GM19351 (cell line): ENCODE measurements around the gene PRR23B.
"Not testable (repeated sequence)": the region's sequence is repeated elsewhere in the genome, so short reads cannot be mapped to it uniquely, and the experiment has no call there.

Experiments
- ATAC-seq: cut with Tn5 transposase; IDR thresholded peaks from one replicate; pipeline ENCODE4 v1.9.1; 2021; ENCODE audit warnings: mild to moderate bottlenecking, moderate library complexity; ENCODE audit not compliant: unreplicated experiment

The PRR23B gene

DNA sequence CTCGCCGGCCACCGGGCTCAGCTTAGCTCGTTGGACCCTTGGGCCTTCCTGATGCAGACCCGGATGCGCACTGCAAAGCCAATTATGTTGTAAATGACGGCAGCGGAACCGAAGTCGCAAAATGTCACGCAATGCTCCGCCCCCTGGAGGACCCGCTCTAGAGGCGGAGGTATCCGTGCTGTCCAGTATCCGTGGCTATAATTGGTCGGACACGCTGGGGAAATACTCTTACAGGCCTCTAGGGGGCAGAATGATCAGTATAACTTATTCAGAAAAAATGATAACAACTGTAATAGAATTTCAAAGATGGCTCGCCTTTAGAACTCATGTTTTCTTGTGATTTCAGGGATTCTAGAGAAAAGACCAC is at the start of gene PRR23B:
Gene PRR23B (minus strand): TSS at position 59 of the 367 bp plus-strand sequence. CDS start 265 bp downstream, outside the sequence.
- ATAC-seq = no peak

DNA sequence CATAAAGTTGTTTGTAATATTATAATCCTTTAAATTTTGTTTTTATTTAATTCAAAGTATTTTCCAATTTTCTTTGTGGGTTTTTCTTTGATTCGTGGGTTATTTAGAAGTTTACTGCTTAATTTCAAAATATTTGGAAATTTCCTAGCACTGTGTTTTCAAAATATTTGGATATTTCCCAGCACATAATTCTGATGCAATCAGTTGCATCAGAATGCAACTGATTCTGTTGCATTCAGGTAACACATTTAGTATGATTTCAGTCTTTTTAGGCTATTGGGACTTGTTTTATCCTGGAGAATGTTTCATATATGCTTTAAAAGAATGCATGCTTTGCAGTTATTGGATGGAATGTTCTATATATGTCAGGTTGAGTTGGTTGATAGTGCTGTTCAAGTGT is 42.2 kb upstream of the PRR23B start:
- no peak for ATAC-seq

DNA sequence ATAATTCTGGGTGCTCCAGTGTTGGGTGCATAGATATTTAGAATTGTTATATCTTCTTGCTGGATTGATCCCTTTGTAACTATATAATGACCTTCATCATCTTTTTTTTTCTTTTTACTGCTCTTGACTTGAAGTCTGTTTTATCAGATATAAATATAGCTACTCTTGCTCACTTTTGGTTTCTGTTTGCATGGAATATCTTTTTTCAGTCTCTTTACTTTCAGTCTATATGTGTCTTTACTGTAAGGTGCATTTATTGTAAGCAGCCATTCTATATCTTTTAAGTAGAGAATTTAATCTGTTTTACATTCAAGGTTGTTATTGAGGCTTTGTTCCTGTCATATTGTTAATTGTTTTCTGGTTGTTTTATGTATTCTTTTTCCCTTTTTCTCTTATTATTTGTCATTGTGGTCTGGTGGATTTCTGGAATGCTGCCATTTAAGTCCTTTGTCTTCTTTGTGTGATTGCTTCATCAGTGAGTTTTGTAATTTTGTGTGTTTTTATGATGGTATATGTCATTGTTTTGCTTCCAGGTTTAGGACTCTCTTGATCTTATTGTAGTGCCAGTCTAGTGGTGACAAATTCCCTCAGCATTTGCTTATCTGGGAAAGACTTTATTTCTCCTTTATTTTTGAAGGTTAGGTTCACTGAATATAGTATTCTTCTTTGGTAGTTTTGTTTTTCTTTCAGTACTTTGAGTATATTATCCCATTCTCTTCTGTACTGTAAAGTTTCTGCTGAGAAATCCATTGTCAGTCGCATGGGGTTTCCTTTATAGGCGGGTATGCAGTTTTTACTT is 32.3 kb upstream of the PRR23B start:
- no peak for ATAC-seq

DNA sequence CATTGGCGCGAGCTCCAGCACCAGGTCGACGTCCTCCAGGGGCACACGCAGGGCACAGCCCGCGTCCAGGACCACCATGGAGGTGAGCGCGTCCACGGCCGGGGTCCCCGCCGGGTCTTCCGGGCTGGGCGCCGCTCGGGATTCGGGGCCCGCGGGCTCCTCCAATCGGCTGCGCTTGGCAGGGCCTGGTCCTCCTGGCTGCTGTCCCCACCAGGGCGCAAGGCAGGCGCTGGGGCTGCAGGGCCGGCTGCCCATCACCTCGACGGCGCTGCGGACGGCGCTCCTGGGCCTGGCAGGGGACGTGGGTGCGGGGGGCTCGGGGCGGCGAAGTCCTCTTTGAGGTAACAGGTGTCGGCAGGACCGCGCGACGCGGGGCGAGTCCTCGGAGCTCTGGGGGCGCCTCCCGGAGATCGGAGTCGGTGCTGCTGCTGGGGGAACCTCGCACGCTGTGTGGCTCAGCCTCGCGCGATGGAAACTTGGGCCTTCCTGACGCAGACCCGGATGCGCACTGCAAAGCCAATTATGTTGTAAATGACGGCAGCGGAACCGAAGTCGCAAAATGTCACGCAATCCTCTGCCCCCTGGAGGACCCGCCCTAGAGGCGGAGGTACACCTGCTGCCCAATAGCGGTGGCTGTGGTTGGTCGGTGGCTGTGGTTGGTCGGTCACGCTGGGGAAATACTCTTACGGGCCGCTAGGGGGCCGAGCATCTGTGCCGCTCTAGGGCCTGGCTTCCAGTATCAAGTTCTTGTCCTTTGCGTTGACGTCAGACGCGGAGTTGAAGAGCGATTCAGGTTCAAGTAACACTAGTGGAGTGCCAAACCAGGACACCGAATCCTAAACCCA is 23.9 kb upstream of the PRR23B start, which contains the start of gene PRR23C:
Gene PRR23C (minus strand): TSS at position 527 of the 845 bp plus-strand sequence. CDS start 272 bp downstream, at position 255.
- no peak for ATAC-seq

DNA sequence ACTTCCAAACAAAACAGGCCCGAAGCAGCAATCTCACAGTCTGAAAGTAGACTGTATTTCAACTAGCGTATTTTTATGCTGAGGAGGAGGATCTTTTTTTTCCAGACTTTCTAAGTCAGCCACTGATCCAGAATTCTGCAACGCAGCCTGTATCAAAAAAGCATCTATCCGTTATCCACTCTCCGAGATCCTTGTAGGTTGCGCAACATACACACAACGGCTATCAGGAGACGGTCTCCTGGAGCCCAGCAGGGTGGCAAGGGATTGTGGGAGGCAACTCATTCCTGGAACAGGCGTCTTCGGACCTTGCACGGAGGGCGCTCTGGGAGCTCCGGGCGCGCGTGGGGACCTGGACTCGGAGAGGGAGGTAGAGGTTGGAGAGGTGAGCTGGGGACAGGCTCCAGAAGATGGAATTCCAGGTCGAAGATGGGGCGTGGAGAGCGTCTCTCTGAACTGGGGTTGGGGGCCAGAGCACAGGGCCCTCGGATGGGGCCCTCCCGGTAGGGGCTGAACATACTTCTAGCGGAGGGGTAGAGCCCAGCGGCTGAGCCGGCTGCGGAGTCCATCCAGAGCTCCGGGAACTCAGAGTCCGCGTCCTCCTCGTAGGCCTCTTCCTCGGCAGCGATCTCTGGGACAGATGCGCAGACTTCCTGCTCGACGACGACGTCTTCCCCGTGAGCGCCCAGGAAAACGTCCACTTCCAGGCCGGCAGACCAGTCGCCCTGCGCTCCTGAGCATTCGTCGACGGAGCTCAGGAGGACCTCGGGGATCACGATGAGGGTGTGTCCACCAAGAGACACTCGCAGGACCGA is 23.0 kb upstream of the PRR23B start:
- ATAC-seq = no peak

DNA sequence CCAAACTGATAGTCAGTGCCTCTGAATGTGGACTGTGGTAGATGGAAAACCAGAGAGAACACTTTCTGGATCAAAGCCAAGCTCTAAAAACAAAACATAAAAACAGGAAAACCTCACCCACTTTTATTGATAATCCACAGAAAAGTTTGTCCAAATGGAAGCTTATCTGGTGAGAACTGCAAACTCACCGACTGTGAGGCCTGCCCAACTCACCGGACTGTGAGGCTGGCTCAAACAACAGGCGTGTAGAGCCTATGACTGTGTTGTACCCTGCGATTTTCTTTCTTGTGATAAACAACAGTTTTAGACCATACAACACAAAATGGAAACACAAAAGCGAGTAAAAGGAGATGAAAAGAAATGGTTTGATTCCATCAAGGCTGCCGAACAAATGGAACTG is 16.8 kb upstream of the PRR23B start:
- no peak for ATAC-seq

DNA sequence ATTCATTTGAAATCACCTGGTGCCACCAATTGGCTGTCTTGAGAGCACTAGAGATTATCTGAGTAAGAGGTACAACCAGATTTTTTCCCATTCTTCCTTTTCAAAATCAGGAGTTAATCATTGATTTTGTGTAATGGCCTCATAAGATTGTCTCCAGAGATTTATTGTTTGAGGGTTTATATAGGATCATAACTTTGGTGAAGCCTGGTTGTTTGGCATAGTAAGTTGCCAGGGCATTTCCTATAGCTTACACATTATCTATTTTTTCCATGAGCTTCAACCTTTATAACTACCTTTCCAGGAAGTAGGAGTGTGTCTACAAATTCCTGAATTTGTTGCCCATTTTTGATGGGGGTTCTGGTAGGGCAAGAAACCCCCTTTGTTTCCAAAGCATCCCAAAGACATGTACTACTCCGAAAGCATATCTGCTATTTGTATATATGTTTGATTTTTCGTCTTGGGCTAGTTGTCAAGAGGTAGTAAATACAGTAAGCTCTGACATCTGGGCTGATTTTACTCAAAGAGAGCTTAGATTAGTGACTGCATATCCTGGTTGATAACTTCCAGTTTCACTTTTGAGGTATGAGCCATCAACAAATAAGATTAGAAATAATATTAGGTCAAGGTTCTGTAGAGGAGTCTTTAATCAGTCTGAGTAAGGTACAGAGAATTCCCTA is 11.7 kb upstream of the PRR23B start:
- ATAC-seq = no peak

DNA sequence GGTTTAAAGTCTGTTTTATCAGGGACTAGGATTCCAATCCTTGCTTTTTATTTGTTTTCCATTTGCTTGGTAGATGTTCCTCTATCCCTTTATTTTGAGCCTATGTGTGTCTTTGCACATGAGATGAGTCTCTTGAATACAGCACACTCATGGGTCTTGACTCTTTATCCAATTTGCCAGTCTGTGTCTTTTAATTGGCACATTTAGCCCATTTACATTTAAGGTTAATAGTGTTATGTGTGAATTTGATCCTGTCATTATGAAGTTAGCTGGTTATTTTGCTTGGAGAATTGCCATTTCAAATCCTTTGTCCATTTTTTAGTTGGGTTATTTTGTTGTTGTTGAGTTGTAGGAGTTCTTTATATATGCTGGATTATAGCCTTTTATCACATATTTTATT is 9.8 kb upstream of the PRR23B start:
- ATAC-seq = not testable (repeated sequence)

DNA sequence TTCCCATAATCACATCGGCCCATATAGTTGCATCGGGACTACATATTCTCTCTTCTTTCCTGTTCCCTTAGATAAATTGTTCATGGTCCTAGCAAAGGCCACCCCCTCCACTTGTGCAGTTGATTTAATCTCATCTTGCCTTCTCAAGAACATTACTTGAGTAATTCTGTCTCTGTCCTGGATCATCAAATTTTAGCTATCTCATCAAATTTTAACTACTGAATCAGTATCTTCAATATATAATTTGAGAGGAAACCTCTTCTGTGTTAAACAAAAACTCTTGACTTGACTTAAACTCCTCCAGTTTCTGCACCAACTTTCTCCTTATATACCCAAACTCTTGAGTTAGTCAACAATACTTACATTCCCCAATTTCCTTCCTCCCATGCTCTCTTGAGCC is 4.2 kb upstream of the PRR23B start:
- no peak for ATAC-seq

DNA sequence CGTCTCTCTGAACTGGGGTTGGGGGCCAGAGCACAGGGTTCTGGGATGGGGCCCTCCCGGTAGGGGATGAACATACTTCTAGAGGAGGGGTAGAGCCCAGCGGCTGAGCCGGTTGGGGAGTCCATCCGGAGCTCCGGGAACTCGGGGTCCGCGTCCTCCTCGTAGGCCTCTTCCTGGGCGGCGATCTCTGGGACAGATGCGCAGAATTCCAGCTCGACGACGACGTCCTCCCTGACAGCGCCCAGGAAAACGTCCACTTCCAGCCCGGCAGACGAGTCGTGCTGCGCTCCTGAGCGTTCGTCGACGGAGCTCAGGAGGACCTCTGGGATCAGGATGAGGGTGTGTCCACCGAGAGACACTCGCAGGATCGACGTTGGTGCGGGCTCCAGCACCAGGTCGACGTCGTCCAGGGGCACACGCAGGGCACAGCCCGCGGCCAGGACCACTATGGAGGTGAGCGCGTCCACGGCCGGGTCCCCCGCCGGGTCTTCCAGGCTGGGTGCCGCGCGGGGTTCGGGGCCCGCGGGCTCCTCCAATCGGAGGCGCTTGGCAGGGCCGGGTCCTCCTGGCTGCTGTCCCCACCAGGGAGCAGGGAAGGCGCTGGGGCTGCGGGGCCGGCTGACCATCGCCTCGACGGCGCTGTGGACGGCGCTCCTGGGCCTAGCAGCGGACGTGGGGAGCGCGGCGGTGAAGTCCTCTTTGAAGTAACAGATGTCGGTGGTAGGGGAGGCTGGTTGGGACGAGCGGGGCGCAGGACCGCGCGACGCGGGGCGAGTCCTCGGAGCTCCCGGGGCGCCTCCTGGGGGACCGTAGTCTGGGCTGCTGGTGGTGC is 474 bp downstream of the PRR23B start:
- ATAC-seq = no peak

DNA sequence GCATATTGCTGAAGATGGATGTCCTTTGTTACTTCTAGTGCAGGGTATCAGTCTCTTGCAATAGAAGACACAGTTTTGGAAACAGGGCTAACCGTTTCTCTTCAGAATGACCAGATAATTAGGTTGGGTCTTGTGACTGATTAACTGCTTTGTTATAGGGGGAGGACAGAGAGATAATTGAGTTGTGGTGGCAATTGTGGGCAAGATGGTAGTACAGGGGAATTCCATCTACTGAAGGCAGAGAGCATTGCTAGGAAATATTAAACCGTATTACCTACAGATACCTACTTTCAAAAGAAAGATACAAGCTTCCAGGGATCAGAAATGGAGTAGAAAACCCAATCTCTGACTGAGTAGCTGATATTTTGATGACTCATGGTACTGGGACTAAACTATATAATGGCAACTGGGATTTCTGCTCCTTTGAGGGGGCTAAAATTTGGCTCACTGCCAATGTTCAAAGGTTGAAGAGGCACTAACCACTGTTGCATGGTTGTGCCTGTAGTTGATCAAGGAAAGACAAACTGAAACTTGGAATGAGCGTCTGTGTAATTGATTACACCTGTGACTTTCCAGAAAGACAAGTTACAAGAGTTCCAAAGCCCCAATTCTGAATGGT is 4.2 kb downstream of the PRR23B start:
- no peak for ATAC-seq

DNA sequence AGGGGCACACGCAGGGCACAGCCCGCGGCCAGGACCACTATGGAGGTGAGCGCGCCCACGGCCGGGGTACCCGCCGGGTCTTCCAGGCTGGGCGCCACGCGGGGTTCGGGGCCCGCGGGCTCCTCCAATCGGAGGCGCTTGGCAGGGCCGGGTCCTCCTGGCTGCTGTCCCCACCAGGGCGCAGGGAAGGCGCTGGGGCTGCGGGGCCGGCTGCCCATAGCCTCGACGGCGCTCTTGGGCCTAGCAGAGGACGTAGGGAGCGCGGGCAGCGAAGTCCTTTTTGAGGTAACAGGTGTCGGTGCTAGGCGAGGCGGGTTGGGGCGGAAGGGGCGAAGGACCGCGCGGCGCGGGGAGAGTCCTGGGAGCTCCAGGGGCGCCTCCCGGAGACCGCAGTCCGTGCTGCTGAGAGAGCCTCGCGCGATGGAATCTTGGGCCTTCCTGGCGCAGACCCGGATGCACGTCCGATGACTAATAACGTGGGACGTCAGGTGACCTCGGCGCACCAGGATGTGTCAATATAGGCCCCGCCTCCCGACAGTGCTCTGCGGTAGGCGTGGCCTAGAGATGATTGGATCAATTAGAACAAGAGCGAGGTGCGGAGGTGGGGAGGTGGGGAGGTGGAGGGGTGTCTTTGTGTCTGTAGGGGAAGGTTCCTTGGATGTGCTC is 14.5 kb downstream of the PRR23B start, which contains the start of gene PRR23A:
Gene PRR23A (minus strand): TSS at position 218 of the 666 bp plus-strand sequence. CDS start 0 bp downstream, at position 218.
- no peak for ATAC-seq

DNA sequence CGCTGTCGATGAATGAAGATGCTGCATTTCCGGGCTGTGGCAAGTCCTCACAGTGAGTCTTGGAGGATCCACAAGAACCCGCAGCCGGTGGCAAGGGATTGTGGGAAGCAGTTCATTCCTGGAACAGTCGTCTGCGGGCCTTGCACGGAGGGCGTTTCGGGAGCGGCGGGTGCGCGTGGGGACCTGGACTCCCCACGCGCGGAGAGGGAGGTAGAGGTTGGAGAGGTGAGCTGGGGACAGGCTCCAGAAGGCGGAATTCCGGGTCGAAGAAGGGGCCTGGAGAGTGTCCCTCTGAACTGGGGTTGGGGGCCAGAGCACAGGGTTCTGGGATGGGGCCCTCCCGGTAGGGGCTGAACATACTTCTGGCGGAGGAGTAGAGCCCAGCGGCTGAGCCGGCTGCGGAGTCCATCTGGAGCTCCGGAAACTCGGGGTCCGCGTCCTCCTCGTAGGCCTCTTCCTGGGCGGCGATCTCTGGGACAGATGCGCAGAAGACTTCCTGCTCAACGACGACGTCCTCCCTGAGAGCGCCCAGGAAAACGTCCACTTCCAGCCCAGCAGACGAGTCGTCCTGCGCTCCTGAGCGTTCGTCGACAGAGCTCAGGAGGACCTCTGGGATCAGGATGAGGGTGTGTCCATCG is 15.3 kb downstream of the PRR23B start:
- ATAC-seq = no peak

DNA sequence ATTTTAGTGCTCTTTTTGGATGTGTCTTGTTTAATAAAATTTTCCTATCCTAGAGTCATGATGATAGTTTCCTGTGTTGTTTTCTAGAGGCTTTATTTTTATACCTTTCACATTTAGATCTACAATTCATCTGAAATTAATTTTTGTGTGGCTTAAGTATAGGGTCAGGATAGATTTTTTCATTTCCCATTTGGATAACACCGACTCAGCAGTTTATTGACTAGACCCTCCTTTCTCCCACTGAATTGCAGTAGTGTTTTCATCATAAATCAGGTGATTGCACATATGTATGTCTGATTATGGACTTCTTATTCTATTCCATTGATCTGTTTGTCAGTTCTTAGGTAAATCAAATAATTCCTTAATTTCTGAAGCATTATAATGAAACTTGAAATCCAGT is 25.0 kb downstream of the PRR23B start:
- ATAC-seq = no peak

DNA sequence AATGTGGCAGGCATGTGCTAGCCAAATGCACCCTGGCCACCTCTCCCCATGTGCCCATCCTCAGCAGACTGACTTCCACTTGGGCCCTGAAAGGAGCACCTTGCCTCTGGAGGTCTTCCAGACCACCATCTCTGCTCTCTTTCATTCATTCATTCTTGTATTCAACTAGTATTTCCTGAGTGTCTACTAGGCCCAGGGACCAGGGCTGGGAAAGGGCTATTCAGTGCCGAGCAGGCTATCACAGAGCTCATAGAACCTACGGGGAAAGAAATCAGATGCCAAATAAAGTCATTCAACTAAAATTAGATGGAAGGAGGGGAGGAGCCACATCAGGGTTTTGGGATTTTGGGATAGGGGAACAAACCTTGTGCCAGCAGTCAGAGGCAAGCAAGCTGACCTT is 33.5 kb downstream of the PRR23B start:
- ATAC-seq = no peak

DNA sequence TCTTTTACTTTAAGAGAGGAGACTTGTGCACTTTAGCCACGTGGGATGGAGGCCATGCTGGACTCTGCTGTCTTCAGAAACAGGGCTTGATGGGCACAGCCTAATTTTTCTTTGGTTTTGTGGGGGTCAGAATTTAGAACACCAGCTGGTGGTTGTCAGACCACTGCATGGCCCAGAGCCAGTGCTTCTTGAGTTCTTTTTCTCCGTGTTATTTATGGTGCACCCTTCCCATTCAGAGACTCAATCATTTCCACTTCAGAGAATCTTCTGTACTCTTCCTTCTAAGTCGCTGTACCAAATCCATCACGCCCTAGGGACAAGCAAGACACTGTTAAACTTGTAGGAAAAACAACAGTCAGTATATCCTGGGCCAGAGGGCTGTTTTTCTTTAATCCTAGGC is 34.8 kb downstream of the PRR23B start:
- ATAC-seq = no peak

DNA sequence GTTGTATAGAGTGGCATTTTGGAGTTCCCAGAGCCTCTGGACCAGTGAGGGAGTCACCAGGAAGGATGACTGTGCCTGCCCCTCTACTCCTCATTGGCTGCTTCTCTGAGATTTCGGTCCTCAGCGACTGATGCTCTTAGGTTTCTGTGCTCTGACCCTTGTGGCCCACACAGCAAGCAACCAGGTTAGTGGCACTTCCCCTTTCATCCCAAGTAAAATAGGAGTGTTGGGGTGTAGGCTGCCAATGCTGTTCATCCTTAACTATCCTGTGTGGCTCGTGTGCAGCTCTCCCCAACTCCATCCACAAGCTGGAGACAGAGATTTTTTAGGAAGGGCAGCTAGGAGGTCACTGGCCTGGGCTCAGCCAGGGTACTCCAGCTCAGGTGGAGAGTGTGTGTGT is 35.9 kb downstream of the PRR23B start:
- ATAC-seq = no peak

DNA sequence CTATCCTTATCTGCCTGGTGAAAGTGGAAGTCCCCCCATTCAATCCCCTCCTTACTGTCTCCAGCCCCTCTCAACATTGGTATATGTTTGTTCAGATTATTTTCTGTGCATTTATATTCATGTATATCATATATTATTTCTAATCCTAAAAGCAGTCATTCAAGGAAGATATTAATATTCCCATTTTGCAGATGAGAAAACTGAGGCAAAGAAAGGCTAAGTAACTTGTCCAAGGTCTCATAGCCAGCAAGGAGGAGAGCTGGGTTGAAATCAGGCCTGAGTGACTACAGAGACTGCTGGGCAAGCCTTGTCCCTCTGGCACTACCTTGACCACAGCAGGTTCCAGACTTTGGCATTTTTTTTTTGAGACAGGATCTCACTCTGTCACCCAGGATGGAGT is 44.7 kb downstream of the PRR23B start:
- no peak for ATAC-seq
